Activated CD4-positive, alpha-beta T cell treated with anti-CD3 and anti-CD28 coated beads for 48 hours (primary cell): ENCODE results near the gene MMP11.

Experiments
- DNase-seq: peaks from one replicate; pipeline ENCODE4 v3.0.0-alpha.2; 2020

Gene MMP11

DNA sequence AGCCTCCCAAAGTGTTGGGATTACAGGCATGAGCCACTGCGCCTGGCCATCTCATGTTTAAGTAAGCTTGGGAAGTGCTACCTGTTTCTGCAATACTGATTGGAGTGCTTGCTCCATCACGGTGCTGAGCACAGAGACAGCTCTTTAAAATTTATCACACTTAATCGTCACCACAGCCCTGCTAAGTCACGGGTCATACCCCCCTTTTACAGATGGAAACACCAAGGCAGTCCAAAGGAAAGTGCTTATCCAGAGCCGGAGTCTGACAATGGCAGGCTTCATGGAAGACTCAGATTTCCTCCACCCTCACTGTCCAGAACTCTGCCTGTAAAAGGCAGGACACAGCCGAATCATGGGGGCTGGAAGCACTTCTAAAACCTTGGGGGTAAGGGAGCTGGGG lies 12.6 kb upstream of the MMP11 start:
- DNase-seq = no peak

DNA sequence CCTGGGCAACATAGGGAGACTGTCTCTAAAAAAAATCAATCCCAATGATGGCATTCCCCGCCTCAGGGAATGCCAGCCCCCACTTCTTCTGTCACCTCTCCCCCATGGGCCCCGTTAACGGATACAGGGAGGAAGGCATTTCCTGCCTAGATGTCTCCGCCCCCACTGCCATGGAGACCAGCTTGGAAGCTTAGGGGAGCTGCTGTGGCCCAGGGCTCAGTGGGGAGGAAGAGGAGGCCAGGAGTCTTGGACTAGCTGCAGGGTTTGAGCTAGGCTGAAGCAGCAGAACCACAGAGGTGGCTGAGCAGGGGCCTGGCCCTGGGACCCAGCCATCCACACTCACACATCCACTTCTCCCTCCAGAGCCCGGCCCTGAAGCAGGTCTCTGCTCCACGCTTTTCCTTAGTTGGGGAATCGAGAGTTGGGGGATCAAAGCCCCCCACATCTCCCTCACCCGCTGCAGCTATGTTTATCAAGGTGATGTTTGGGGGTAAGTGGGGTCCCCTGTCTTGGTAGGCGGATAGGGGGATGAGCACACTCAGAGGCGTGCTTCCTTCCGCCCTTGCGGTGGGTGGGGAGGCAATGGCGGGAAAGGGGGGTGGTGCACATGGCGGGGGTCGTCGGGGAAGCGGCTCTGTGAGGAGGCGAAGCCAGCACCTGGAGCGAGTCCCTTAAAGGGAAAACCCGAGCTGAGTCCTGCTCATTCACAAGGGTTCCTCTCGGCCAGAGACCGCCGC lies 9.6 kb upstream of the MMP11 start, which contains the start of gene C22orf15:
TSS of gene C22orf15 (plus strand) at position 149 of the 737 bp plus-strand sequence. CDS start at position 466, 317 bp downstream.
- peak; percentile 25 for DNase-seq

DNA sequence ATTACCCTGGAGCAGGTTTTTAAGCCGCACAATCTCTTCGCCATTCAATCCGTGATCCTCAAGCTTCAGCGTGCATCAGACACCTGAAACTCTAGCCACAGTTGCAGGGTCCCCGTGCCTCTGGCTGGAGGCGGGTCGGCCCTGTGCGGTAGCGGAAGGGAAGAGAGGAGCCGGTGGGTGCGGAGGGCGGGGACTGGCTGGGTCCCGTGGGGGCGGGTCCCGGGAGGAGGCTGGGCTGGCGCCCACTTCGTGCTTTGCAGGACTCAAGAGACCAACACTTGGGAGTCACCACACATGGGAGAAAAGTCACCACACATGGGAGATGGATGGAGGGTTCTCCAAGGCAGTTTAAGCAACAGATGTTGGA lies 9.1 kb upstream of the MMP11 start:
- DNase-seq = peak; percentile 72

DNA sequence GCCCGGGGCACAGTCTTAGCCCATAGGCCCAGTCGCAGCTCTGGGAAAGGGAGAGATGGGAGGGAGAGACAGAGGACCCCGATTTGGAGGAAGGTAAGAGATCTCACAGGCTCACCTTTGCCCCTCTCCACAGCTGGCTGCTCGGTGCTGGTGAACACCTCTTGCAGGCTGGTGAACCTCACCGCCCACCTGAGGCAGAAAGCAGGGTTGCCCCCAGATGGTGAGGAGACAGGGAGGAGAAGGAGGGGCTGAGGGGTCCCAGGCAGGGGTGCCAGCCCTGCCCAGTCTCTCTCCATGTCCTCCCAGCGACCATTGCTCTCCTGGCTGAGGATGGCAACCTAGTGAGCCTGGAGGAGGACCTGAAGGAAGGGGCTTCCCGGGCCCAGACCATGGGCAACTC lies 8.7 kb upstream of the MMP11 start:
- DNase-seq = no peak

DNA sequence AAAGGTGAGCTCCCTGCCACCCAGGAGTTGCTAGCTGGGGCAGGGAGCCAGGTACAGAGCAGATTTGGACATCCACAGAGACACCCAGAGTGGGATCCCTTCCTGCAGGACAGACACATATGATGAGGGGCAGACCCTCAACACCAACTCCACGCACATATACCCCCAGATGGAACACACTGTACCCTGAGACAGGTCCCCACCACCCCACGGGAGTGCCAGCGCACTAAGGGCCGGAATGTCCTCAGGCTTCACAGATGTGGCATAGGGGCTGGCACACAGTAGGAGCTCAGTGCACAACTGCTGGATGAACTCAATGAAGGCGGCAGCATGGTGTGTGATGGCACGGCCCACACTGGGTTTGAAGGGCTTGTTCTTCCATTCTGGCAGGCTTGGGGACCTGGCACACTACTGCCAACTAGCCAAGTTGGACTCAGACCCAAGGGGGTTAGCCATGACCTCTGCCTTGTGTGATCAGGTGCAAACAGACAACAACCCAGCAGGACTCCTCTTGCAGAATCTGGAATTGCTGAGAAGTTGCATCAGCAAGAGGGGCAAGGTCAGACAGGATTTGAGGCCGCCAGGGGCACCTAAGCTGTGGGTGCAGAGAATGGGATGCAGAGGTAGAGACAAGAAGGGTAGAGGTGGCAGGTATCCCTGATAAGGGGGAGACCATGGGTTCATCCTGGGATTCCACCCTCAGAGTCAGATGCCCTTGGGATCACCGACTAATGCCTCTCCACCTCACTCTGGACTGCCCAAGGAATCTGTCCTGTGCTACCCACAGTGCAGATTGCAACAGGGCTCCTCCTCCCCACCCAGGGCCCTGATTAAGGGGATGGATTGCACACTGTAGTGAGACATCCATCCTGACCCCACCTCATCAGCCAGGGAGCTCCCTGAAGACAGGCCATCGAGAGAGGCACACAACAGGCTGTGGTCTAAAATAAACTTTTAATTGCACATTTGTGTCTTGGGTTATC lies 7.5 kb upstream of the MMP11 start:
- DNase-seq = no peak

DNA sequence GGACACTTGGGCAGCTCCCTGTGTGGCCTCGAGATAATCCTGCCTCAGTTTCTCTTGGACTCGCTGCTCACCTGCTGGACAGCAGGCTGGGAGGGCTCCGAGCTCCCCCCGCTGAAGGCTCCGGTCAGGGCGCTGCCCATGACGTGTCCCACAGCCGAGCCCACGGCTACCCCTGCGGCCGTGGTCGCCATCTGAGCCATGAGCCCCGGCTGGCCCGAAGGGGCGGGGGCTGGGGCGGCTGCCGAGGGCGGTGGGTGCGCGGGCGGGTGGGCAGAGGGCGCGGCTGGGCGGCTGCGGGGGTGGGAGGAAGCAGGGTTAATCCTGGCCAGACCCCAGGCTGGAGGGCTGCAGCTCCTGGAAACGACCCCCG lies 5.4 kb upstream of the MMP11 start:
- no peak for DNase-seq

DNA sequence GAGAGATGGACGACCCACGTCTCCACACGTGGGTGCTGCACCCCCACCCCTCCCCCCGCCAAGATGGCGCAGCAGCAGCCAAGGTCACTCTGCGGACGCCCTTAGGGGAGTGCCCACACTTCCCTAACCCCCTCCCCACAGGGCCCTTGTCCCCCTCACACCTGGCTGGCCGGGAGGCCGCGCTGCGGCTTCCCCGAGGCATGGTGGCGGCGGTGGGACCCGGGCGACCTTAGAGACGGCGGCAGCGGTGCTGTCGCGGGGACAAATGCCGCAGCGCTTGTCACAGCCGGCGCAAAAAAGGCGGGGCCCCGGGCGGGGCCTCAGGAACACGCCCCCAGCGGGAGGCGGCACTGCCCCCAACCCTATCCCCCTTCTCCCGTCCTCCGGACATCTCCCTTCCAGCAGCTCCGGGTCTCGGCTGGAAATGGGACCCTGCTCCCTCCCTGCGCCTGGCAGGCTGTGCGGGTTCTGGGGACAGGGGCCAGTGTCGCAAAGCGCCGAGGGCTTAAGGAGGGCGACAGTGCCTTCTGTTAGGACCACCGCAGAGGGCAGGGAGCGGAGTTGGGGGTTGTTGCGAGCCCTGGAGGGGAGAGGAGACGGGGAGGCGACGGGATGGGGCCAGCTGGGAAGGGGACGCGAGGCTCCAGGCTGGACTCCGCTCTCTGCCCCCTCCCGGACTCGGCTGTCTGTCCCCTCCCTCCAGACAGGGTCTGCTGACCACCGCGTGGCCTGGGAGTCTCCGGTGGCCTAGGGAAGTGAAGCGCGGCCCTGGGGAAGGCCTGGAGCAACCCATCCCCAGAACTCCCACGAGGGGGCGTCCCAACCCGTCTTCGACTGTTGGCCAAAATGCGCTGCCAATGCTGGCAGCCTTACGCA lies 4.7 kb upstream of the MMP11 start, which contains the start of gene CHCHD10:
TSS of gene CHCHD10 (minus strand) at position 300 of the 876 bp plus-strand sequence. CDS start at position 202, 98 bp downstream.
- DNase-seq = peak; percentile 86

DNA sequence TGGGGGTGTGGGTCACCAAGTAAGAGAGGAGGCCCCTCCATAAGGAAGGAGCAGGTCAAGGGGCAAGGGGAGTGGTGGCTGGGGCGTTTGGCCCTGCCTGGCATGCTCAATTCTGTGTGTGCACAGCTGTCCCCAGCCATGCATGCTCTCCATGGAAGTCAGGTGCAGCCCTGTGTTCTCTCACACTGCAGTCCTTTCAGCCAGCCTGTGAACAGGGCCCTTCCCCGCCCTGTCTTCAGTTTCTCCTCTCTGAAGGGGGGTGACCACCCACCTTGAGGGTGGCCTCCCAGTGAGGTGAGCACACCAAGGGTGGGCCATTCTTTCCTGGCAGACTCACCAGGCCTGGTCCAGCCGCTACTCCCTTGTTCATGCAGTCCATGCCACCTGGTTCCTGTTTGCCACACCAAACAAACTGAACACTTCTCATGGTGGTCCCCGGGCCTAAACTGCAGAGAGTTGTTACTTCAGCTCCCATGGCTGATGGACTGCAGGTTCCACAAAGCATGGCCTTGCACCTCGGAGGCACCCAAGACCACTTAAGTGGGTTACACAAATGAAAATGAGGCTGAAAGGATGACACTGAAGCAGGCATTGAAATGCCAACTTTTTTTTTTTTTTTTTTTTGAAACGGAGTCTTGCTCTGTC lies 3.2 kb upstream of the MMP11 start:
- no peak for DNase-seq

DNA sequence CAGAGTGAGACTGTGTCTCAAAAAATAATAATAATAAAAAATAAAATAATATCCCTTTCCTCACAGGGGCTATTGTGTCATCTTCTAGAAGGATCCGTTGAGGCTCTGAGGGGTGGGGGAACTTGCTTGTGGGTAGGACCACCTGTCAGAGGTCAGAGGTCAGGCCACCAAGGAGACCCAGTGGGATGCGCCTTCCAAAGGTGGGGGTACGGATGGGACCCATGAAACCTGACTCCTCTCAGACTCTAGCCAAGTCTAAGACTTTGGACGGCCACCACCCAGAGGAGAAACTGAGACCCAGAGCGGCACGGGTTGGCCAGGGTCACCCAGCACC lies 367 bp upstream of the MMP11 start:
- no peak for DNase-seq

DNA sequence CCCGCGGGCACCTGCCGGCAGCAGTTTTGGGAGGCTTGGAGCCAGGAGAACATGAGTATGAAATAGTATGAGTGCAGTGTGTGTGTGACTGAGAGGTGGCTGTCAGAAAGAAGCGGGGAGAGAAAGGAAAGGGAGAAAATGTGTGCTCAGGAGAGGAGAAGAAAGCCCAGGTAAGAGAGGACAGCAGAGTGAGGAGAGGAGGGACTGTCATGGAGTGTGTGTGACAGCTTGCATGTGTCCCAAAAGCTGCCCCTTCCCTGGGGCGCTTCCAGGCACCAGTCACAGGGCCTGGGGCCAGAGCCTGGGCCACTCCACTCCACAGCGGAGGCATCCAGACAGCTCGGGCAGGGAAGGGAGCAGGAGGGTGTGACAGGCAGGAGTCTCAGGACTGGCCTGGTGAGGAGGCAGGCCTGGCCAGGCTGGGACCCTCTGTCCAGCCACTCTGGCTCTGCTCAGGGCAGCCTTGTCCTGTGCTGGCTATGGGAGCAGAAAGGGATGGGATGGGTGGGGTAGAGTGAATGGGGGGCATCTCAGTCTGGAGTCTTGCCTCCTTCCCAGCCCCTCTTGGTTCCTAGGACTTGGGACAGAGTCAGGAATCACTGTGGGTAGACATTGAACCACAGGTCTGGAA lies 949 bp downstream of the MMP11 start:
- DNase-seq = no peak

DNA sequence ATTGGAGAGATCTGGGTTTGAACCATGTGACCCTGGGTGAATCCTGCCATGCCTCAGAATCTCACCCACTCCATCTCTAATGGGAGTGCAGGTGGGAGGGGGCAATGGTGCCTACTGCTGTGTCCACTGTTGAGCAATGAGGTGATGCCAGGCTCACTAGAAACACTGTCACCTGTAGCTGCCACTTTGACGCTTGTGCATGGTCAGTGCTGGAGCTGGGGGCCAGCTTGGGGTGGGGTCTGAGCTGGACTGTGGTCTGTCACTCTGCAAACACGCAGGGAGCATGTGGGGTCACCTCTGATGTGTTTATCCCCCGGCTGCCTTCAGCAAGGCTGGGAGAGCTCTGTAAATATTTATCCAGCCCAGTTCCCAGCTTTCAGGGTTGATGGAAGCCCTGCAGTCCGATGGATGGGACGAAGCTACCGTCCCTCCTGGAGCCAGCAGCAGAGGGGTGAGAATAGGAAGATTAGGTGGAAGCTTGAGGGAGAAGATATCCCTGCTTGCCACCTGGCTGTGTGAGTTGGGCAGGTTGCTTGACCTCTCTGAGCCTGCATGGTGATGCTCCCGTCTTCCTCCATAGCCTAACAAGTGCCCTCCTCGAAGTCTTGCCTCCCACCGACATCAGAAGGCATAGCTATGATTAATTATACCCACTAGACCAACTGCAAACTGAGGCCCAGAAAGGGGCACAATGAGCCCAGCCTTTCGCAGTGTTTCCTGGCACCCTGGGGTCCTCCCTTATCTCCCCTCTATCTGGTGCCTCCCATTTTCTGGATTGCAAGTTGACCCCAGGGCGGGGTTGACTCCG lies 1.7 kb downstream of the MMP11 start:
- no peak for DNase-seq

DNA sequence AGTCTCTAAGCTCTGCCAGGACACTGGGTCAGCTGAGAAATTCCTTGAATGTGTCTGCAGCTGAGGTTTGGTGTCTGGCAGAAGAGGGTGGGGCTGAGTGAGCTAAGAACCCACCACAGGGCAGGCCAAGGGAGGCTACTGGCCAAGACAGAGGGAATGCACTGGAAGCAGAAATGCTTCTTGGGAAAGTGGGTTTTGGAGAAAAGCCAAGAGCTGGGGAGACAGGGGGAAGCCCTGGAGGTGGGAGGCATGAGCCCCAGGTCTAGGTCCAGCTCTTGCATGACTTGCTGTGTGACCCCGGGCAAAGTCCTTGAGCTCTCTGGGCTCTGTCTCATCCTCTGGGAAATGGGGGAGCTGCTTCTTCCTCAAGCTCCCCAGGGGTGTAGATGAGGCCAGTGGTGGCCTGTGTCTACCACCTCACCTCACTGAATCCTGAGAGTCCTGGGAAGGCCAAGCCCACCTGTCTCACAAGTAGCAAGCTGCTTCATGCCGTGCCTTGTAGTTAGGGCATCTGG lies 2.3 kb downstream of the MMP11 start:
- DNase-seq = no peak

DNA sequence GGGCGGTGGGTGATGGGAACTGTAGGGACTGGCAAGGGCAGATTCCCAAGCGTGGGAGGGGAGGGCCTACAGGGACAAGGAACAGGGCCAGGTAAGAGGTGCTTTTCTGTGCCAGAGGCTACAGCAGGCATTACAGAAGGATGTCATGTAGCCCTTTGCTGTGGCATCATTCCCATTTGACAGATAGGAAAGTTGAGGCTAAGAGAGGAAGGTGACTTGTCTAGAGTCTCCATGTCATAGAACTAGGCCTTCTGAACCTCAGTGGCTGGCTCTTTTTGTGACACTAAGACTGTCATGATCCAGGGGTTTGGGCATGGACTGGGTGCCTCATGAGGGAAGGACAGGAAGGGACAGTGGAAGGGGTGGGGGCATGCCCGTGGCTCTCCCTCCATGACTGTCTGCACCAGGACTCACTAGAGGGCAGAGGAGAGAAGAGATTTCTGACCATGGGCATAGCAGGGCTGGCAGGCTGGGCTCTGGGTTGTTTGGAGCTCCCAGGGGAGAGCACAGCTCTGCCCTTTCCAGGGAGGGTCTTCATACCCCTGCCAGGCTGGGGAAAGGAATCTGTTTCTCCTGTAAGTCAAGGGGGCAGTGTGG lies 3.2 kb downstream of the MMP11 start:
- no peak for DNase-seq

DNA sequence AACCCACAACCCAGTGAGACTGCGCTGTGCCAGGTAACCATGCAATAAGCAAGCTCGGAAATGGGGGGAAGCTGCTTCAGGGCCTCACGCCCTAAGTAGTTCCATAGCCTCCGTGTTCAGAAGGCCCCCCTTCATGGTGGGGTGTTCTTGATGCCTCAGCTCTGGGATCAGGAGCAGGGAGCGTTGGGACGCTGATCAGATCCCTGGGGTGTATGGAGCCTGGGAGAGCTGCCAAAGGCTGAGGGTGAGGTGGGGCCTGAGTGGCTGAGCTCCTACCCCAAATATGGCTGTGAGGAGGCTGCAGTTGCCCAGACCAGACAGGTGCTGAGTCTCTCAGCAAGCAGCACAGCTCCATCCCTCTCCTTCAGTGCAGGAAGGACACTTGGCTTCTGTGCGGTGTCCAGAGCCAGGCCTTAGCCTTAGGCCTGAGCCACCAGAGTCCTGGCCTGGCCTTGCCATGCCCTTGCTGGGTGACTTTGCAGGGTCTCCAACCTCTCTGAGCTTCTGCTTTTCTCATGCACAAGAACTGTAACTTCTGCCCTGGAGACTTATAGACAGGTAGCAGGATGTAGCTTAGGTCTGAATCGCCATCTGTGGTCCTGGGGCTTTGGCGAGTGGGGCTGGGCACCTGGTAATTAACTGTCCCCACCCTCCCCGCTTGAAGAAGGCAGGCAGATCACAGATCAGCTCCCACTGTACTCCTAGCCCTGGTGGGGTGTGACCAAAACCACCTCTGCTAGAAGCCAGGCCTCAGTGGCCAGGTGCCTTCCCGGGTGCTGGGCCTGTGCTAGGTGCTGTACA lies 5.3 kb downstream of the MMP11 start:
- no peak for DNase-seq

DNA sequence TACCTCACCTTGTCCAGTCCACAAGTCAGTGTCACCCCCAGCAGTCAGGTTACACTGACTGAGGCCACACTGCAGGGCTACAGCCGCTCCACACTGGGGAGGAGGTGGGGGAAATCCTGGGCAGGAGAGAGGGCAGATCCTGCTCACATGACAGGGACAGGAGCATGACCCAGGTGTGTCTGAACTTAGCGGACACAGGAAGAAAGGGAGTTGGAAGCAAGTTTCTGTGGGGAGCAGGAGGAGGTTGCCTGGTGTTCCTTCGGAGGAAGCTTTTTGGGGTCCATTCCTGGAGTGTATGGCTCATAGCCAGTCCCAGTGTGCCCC lies 5.9 kb downstream of the MMP11 start:
- DNase-seq = no peak

DNA sequence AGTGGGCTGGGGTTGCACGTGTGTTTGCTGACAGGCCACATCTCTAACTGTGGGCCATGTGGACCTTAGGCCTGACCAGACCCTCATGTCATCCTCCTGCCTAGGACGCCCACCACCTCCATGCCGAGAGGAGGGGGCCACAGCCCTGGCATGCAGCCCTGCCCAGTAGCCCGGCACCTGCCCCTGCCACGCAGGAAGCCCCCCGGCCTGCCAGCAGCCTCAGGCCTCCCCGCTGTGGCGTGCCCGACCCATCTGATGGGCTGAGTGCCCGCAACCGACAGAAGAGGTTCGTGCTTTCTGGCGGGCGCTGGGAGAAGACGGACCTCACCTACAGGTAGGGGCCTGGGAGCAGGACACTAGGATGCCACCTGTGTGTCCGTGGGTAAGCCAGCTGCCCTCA lies 6.4 kb downstream of the MMP11 start:
- no peak for DNase-seq

DNA sequence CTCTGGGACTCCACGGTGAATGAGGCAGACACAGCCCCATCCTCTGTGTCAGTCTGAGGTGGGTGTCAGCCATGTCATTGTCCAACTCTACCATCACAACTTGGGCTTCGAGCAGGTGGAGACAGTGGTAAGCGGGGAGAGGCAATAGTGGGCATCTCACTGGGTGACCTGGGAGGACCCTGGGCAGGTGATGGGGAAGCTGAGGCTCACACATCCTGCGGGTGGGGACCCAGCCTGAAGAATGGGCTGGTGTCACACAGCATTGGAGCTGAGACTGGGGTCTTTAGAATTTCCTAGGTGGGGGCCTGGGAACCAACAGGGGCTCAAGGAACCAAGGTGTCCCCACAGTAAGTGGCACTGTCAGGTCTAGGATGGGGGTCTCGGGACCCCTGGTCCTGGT lies 7.1 kb downstream of the MMP11 start:
- DNase-seq = no peak

DNA sequence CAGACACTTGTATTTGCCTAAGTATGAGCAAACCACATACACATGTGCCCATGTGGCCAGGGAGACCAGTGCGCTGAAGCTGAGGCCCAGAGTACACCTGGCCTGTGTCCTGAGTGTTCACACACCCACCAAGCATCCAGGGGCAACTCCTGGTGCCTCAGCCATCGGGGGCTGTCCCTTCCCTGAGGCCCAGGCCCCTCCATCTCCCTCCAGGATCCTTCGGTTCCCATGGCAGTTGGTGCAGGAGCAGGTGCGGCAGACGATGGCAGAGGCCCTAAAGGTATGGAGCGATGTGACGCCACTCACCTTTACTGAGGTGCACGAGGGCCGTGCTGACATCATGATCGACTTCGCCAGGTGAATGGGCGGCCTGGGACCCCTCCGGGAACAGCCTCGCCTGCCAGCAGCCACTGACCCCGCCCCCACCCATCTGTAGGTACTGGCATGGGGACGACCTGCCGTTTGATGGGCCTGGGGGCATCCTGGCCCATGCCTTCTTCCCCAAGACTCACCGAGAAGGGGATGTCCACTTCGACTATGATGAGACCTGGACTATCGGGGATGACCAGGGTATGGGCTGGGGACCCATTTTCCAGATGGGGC lies 7.6 kb downstream of the MMP11 start:
- DNase-seq = no peak

DNA sequence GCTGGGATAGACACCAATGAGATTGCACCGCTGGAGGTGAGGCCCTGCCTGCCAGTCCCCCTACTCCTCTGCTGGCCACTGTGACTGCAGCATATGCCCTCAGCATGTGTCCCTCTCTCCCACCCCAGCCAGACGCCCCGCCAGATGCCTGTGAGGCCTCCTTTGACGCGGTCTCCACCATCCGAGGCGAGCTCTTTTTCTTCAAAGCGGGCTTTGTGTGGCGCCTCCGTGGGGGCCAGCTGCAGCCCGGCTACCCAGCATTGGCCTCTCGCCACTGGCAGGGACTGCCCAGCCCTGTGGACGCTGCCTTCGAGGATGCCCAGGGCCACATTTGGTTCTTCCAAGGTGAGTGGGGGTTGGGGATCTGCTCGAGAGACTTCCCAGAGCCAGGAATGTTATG lies 8.4 kb downstream of the MMP11 start:
- DNase-seq = no peak
